B cell (primary cell): ENCODE data around the gene ZFPM1. TPM values are rescaled to one million over a fixed set of nuclear protein-coding genes. Genes with fewer than 3 reads are reported as not detected.

Experiments used
- ATAC-seq: fragments of 200-7000 bp; cut with Tn5 transposase; one replicate; pipeline ENCODE4 v1.10.0; 2021; ENCODE audit warnings: low read depth, mild to moderate bottlenecking, moderate number of reproducible peaks, moderate library complexity
- CTCF ChIA-PET: fragments of 350-600 bp; sonication (Branson Sonifier 250); formaldehyde crosslinking; loops from one replicate; lab custom pipeline; 2021; ENCODE audit warnings: antibody characterized with exemption, inconsistent platforms; lab: Charles Lee
- POLR2A ChIA-PET: fragments of 350-600 bp; sonication (Branson Sonifier 250); formaldehyde crosslinking; loops from one replicate; lab custom pipeline; 2021; ENCODE audit warnings: antibody characterized with exemption; lab: Charles Lee
- DNase-seq: peaks from one replicate; pipeline ENCODE4 v3.0.0; 2013
- H2AFZ ChIP-seq: 2 replicates; pipeline ENCODE4 v1.6.1; 2012; ENCODE audit warnings: mild to moderate bottlenecking, low read depth, low read length; ENCODE audit not compliant: insufficient read depth, poor library complexity, severe bottlenecking
- H3K27ac ChIP-seq, 2 donors: 1 replicate in 1 of 2; 2 replicates in 1 of 2; pipeline ENCODE4 v1.5.1; 2012 to 2013; ENCODE audit warnings: low read length in 2 of 2, mild to moderate bottlenecking in 2 of 2, moderate library complexity in 1 of 2
- H3K27me3 ChIP-seq, 4 experiments: fragments of 200-600 bp in 1 of 4; sonication (generic) in 1 of 4; replicated peaks in 1 of 4; 1 replicate in 2 of 4; 2 replicates in 2 of 4; pipeline versions ENCODE4 v1.6.1 to v1.7.0; 2013 to 2016; ENCODE audit warnings: low read length in 3 of 4, mild to moderate bottlenecking in 2 of 4, mixed read lengths in 1 of 4, moderate library complexity in 1 of 4; ENCODE audit not compliant: insufficient read depth in 4 of 4, control insufficient read depth in 3 of 4; ENCODE audit errors: control extremely low read depth in 1 of 4
- H3K36me3 ChIP-seq, 2 experiments: replicated peaks in 1 of 2; 1 replicate in 1 of 2; 2 replicates in 1 of 2; pipeline versions ENCODE4 v1.6.1 to v1.7.1; 2013; ENCODE audit warnings: low read length in 1 of 2; ENCODE audit not compliant: insufficient read depth in 2 of 2, control insufficient read depth in 1 of 2; ENCODE audit errors: control extremely low read depth in 1 of 2, extremely low read depth in 1 of 2
- H3K4me1 ChIP-seq, 2 donors: fragments of 200-600 bp in 1 of 2; sonication (generic) in 1 of 2; 1 replicate in 1 of 2; 2 replicates in 1 of 2; pipeline versions ENCODE4 v1.5.1 to v1.6.1; 2013 to 2017; ENCODE audit warnings: low read length in 2 of 2; ENCODE audit not compliant: control insufficient read depth in 2 of 2, insufficient read depth in 2 of 2
- H3K4me2 ChIP-seq: replicated peaks from 2 replicates; pipeline ENCODE3; 2012; ENCODE audit warnings: mild to moderate bottlenecking, low read depth, low read length; ENCODE audit not compliant: poor library complexity, severe bottlenecking
- H3K4me3 ChIP-seq, 5 experiments: fragments of 200-600 bp in 1 of 5; sonication (generic) in 1 of 5; 1 replicate in 3 of 5; 2 replicates in 2 of 5; pipeline versions ENCODE4 v1.5.1 to v1.7.0; 2011 to 2016; ENCODE audit warnings: low read length in 4 of 5, mild to moderate bottlenecking in 4 of 5, low read depth in 2 of 5, control low read depth in 1 of 5, moderate library complexity in 1 of 5; ENCODE audit not compliant: insufficient read depth in 1 of 5; ENCODE audit errors: control extremely low read depth in 1 of 5, extremely low read depth in 1 of 5
- H3K79me2 ChIP-seq: fragments of 200-600 bp; sonication (generic); one replicate; pipeline ENCODE4 v1.6.0; 2016; ENCODE audit warnings: low read length; ENCODE audit not compliant: control insufficient read depth, insufficient read depth
- H3K9ac ChIP-seq: fragments of 200-600 bp; sonication (generic); 2 replicates; pipeline ENCODE4 v1.6.1; 2017; ENCODE audit warnings: mild to moderate bottlenecking, low read length, moderate library complexity
- H3K9me3 ChIP-seq, 3 donors: one replicate each; pipeline versions ENCODE4 v1.6.1 to v1.7.1; 2013; ENCODE audit warnings: low read length in 2 of 3; ENCODE audit not compliant: control insufficient read depth in 2 of 3, insufficient read depth in 1 of 3; ENCODE audit errors: control extremely low read depth in 1 of 3
- H4K20me1 ChIP-seq: 2 replicates; pipeline ENCODE4 v1.6.0; 2012; ENCODE audit warnings: mild to moderate bottlenecking, low read length; ENCODE audit not compliant: insufficient read depth, control insufficient read depth, poor library complexity, severe bottlenecking
- H3K27ac Mint-ChIP-seq: one replicate; pipeline ENCODE4 v1.8.0; 2021; ENCODE audit warnings: mixed read lengths
- H3K27me3 Mint-ChIP-seq: one replicate; pipeline ENCODE4 v1.8.0; 2021; ENCODE audit warnings: mixed read lengths
- H3K4me1 Mint-ChIP-seq: one replicate; pipeline ENCODE4 v1.8.0; 2021; ENCODE audit warnings: mixed read lengths
- H3K4me3 Mint-ChIP-seq: one replicate; pipeline ENCODE4 v1.8.0; 2021; ENCODE audit warnings: mixed read lengths
- H3K9me3 Mint-ChIP-seq: one replicate; pipeline ENCODE4 v1.8.0; 2022; ENCODE audit warnings: mixed read lengths; ENCODE audit not compliant: insufficient read depth
- EZH2 ChIP-seq: IDR thresholded peaks from 2 replicates; pipeline ENCODE4 v1.6.1; 2012; ENCODE audit warnings: borderline replicate concordance, low read depth, mild to moderate bottlenecking, moderate library complexity, low read length; ENCODE audit not compliant: insufficient read depth, poor library complexity, severe bottlenecking
- WGBS: methylation state at CpG from one replicate; pipeline ENCODE4 v1.1.5; 2013; ENCODE audit warnings: missing lambda C conversion rate; ENCODE audit not compliant: insufficient coverage; 5-methylcytosine and 5-hydroxymethylcytosine counted together
- intact Hi-C: fragments of 100-400 bp; cut with micrococcal nuclease; formaldehyde crosslinking; loops from one replicate; pipeline ENCODE4 v1.10.0; 2022
- polyA plus RNA-seq: library from polyadenylated mRNA; depleted of rRNA; stranded (reverse); fragments of >200 nt; gene quantifications from 2 replicates; pipeline ENCODE4 v1.2.3, GENCODE V29; 2012
- total RNA-seq, 2 donors: library from RNA; stranded (reverse); fragments of 120-200 nt in 1 of 2; gene quantifications; 1 replicate in 1 of 2; 2 replicates in 1 of 2; pipeline versions ENCODE4 v1.2.3 to v1.2.4, GENCODE V29; 2013 to 2022
- TF ChIP-seq, protein P1 (sequence below): fragments of 200-600 bp; IDR thresholded peaks from one replicate; pipeline ENCODE4 v1.8.0; 2022; ENCODE audit warnings: antibody characterized with exemption, mild to moderate bottlenecking

The ZFPM1 gene
- total and polyA plus RNA-seq, 2 donors (not counting 1 experiment from before 2014, with no cell fraction given), result 4.3 to 34.6 TPM

DNA sequence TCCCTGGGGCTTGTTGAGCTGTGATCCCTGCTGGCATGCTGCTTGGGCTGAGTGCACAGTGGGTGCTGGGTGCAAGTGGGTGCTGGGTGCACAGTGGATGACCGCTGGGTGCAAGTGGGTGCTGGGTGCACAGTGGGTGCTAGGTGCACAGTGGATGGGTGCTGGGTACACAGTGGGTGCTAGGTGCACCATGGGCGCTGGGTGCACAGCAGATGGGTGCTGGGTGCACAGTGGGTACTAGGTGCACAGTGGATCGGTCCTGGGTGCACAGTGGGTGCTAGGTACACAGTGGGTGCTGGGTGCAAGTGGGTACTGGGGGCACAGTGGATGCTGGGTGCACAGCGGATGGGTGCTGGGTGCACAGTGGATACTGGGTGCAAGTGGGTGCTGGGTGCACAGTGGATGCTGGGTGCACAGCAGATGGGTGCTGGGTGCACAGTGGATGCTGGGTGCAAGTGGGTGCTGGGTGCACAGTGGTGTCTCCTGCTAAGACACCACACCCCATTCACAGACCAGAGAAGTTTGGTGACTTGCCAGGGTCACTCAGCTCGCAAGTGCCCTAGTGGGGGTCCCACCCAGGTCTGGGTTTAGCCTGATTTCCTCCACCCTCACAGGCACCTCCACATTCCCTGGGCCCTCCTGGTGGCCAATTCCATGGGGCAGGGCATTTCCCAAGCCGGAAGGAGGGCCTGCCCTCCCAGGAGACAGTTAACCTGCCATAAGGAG is 33.5 kb downstream of the ZFPM1 start:
- H3K9me3 Mint-ChIP-seq, result no peaks in the 10 kb centered on the region
- H4K20me1 ChIP-seq, result peaks cover 43% of the 10 kb centered on the region
- no peak overlapping the region for H3K4me3 Mint-ChIP-seq
- H3K9ac ChIP-seq, result no peak overlapping the region
- ATAC-seq (no peak), DNase-seq (no peak)
- H3K4me2 ChIP-seq, result no peak overlapping the region
- peaks cover 0 to 15% of the 10 kb centered on the region in 2 donors for H3K4me1 ChIP-seq
- no peak overlapping the region for H3K4me3 ChIP-seq
- no peak overlapping the region for H3K27ac ChIP-seq
- no peak for TF ChIP-seq EZH2
- TF ChIP-seq, protein P1, sequence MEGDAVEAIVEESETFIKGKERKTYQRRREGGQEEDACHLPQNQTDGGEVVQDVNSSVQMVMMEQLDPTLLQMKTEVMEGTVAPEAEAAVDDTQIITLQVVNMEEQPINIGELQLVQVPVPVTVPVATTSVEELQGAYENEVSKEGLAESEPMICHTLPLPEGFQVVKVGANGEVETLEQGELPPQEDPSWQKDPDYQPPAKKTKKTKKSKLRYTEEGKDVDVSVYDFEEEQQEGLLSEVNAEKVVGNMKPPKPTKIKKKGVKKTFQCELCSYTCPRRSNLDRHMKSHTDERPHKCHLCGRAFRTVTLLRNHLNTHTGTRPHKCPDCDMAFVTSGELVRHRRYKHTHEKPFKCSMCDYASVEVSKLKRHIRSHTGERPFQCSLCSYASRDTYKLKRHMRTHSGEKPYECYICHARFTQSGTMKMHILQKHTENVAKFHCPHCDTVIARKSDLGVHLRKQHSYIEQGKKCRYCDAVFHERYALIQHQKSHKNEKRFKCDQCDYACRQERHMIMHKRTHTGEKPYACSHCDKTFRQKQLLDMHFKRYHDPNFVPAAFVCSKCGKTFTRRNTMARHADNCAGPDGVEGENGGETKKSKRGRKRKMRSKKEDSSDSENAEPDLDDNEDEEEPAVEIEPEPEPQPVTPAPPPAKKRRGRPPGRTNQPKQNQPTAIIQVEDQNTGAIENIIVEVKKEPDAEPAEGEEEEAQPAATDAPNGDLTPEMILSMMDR, result no peak
- peaks cover 34% of the 10 kb centered on the region for H3K79me2 ChIP-seq
- POLR2A ChIA-PET, result no interaction called here
- no peaks in the 10 kb centered on the region for H3K9me3 ChIP-seq
- no peaks in the 10 kb centered on the region for H3K27me3 Mint-ChIP-seq
- CTCF ChIA-PET, result no interaction called here
- 96% methylated on average over 6 of the region's 6 CpGs for WGBS
- H3K4me1 Mint-ChIP-seq, result peaks cover 12% of the 10 kb centered on the region
- H3K36me3 ChIP-seq, result peaks cover 0 to 15% of the 10 kb centered on the region in 2 experiments
- no peak overlapping the region for H3K27ac Mint-ChIP-seq
- no peaks in the 10 kb centered on the region for H3K27me3 ChIP-seq
- intact Hi-C loops, result no loop called here
- H2AFZ ChIP-seq, result no peak overlapping the region

DNA sequence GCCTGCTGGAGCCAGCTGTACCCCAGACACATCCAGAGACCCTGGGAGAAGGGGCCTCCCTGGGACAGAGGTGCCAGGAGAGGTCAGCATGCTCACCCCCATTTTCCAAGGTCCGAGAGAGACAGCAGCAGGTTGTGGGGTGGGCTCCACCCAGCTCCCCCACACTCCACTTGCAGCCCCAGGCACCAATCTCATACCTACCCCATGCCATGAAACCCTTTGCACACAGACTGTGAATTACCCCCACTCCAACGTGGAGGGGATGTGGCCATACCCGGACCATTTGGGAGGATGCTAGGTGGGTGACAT is 34.0 kb downstream of the ZFPM1 start:
- no peak overlapping the region for H3K27ac Mint-ChIP-seq
- ATAC-seq, result no peak
- intact Hi-C loops, result no loop called here

More for the DNA sequence above, 34.0 kb downstream of the ZFPM1 start:
- Histone ChIP-seq H3K27ac (no peak overlapping the region), H3K79me2 (peaks cover 31% of the 10 kb centered on the region), H3K9ac (no peak overlapping the region), H3K9me3 (no peaks in the 10 kb centered on the region), H3K27me3 (no peaks in the 10 kb centered on the region), H3K4me3 (no peak overlapping the region), H3K4me2 (no peak overlapping the region), H2AFZ (no peak overlapping the region), H3K36me3 (peaks cover 0 to 15% of the 10 kb centered on the region in 2 experiments), H3K4me1 (peaks cover 0 to 9% of the 10 kb centered on the region in 2 donors), H4K20me1 (peaks cover 44% of the 10 kb centered on the region)
- no peak for TF ChIP-seq EZH2
- TF ChIP-seq, protein P1, result no peak
- Mint-ChIP-seq H3K4me3 (no peak overlapping the region), H3K4me1 (peaks cover 8% of the 10 kb centered on the region), H3K27me3 (no peaks in the 10 kb centered on the region), H3K9me3 (no peaks in the 10 kb centered on the region)
- WGBS, result 93% methylated on average over 2 of the region's 3 CpGs
- POLR2A ChIA-PET, result interaction anchor here (0.6 kb wide), 1 partner anchor 1527 kb away, joined by 4 read pairs; no protein-coding TSS in a partner anchor
- no peak for DNase-seq
- CTCF ChIA-PET, result no interaction called here
